Hepatocyte (in vitro differentiated cells): ENCODE data around the gene SLC47A2. TPM values are rescaled to one million over a fixed set of nuclear protein-coding genes. Genes with fewer than 3 reads are reported as not detected.
A peak's percentile ranks its signal among the peaks of the same experiment; 100 is the strongest.

Experiments used
- DNase-seq: peaks from one replicate; pipeline ENCODE4 v3.0.0-alpha.2; 2016; ENCODE audit warnings: low spot score
- H2AFZ ChIP-seq: fragments of 200-600 bp; sonication (generic); 2 replicates; pipeline ENCODE4 v1.6.0; 2016; ENCODE audit warnings: antibody characterized with exemption, mild to moderate bottlenecking
- H3K27ac ChIP-seq: fragments of 200-600 bp; sonication (generic); 2 replicates; pipeline ENCODE4 v1.5.1; 2016; ENCODE audit warnings: mild to moderate bottlenecking
- H3K27me3 ChIP-seq: fragments of 200-600 bp; sonication (generic); 2 replicates; pipeline ENCODE4 v1.6.1; 2016
- H3K36me3 ChIP-seq: fragments of 200-600 bp; sonication (generic); replicated peaks from 2 replicates; pipeline ENCODE4 v1.5.1; 2016; ENCODE audit warnings: low read depth; ENCODE audit not compliant: insufficient read depth
- H3K4me1 ChIP-seq: fragments of 200-600 bp; sonication (generic); 2 replicates; pipeline ENCODE4 v1.5.1; 2016; ENCODE audit warnings: mild to moderate bottlenecking, moderate library complexity; ENCODE audit not compliant: insufficient read depth
- H3K4me2 ChIP-seq: fragments of 200-600 bp; sonication (generic); 2 replicates; pipeline ENCODE4 v1.6.0; 2016
- H3K4me3 ChIP-seq: fragments of 200-600 bp; sonication (generic); 2 replicates; pipeline ENCODE4 v1.5.1; 2016; ENCODE audit warnings: mild to moderate bottlenecking
- H3K79me2 ChIP-seq: fragments of 200-600 bp; sonication (generic); 2 replicates; pipeline ENCODE4 v1.6.0; 2017; ENCODE audit warnings: mild to moderate bottlenecking
- H3K9me2 ChIP-seq: fragments of 200-600 bp; sonication (generic); replicated peaks from 2 replicates; pipeline ENCODE4 v1.6.0; 2017; ENCODE audit warnings: mild to moderate bottlenecking; ENCODE audit not compliant: insufficient read depth
- H3K9me3 ChIP-seq: fragments of 200-600 bp; sonication (generic); 2 replicates; pipeline ENCODE4 v1.5.1; 2016; ENCODE audit warnings: low read depth, mild to moderate bottlenecking
- H4K20me1 ChIP-seq: fragments of 200-600 bp; sonication (generic); 2 replicates; pipeline ENCODE4 v1.6.0; 2016; ENCODE audit warnings: mild to moderate bottlenecking; ENCODE audit not compliant: insufficient read depth, poor library complexity, severe bottlenecking
- EZH2 ChIP-seq: fragments of 200-600 bp; sonication (generic); IDR thresholded peaks from 2 replicates; pipeline ENCODE4 v1.6.1; 2016; ENCODE audit warnings: antibody characterized with exemption, mild to moderate bottlenecking, borderline replicate concordance
- EZH2phosphoT487 ChIP-seq: fragments of 200-600 bp; sonication (generic); IDR thresholded peaks from one replicate; pipeline ENCODE4 v1.6.1; 2018; ENCODE audit warnings: antibody characterized with exemption, mild to moderate bottlenecking, low read depth, moderate library complexity; ENCODE audit not compliant: unreplicated experiment, severe bottlenecking
- WGBS: methylation state at CpG from one replicate; pipeline ENCODE4 v1.1.6; 2016; ENCODE audit warnings: low lambda C conversion rate; ENCODE audit errors: missing lambda C conversion rate; 5-methylcytosine and 5-hydroxymethylcytosine counted together
- polyA plus RNA-seq: library from polyadenylated mRNA; unstranded; fragments of >200 nt; fragmentation: Nextera tagmentation; extraction: Ambion mirVana; gene quantifications from 2 replicates; pipeline ENCODE4 v1.2.1, GENCODE V29; 2016
- total RNA-seq: library from RNA; depleted of rRNA; stranded (reverse); fragments of >200 nt; gene quantifications from 2 replicates; pipeline ENCODE4 v1.2.3, GENCODE V29; 2014
- TF ChIP-seq, protein P1 (sequence below): fragments of 200-600 bp; sonication (generic); IDR thresholded peaks from 2 replicates; pipeline ENCODE4 v1.5.1; 2016; ENCODE audit warnings: antibody characterized with exemption, mild to moderate bottlenecking; ENCODE audit not compliant: poor library complexity

Gene SLC47A2
- total and polyA plus RNA-seq, 2 experiments from 2014 or later, result 0.07 TPM; not detected in 1

GRCh38 chr17:19656336-19656735, 60.0 kb downstream of the SLC47A2 start:
- no peaks in the 10 kb centered on the region for H3K9me2 ChIP-seq
- TF ChIP-seq, protein P1, sequence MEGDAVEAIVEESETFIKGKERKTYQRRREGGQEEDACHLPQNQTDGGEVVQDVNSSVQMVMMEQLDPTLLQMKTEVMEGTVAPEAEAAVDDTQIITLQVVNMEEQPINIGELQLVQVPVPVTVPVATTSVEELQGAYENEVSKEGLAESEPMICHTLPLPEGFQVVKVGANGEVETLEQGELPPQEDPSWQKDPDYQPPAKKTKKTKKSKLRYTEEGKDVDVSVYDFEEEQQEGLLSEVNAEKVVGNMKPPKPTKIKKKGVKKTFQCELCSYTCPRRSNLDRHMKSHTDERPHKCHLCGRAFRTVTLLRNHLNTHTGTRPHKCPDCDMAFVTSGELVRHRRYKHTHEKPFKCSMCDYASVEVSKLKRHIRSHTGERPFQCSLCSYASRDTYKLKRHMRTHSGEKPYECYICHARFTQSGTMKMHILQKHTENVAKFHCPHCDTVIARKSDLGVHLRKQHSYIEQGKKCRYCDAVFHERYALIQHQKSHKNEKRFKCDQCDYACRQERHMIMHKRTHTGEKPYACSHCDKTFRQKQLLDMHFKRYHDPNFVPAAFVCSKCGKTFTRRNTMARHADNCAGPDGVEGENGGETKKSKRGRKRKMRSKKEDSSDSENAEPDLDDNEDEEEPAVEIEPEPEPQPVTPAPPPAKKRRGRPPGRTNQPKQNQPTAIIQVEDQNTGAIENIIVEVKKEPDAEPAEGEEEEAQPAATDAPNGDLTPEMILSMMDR, result no peak
- TF ChIP-seq EZH2phosphoT487 (no peak), EZH2 (no peak)
- no peaks in the 10 kb centered on the region for H3K9me3 ChIP-seq
- no peaks in the 10 kb centered on the region for H4K20me1 ChIP-seq
- DNase-seq, result no peak
- peaks cover 55% of the 10 kb centered on the region for H3K79me2 ChIP-seq
- no peaks in the 10 kb centered on the region for H3K27me3 ChIP-seq
- H3K4me1 ChIP-seq, result peaks cover 19% of the 10 kb centered on the region
- H3K4me3 ChIP-seq, result no peak overlapping the region
- no peak overlapping the region for H2AFZ ChIP-seq
- H3K4me2 ChIP-seq, result no peak overlapping the region
- 83% methylated on average over 4 of the region's 4 CpGs for WGBS
- H3K27ac ChIP-seq, result no peak overlapping the region
- no peaks in the 10 kb centered on the region for H3K36me3 ChIP-seq

DNA sequence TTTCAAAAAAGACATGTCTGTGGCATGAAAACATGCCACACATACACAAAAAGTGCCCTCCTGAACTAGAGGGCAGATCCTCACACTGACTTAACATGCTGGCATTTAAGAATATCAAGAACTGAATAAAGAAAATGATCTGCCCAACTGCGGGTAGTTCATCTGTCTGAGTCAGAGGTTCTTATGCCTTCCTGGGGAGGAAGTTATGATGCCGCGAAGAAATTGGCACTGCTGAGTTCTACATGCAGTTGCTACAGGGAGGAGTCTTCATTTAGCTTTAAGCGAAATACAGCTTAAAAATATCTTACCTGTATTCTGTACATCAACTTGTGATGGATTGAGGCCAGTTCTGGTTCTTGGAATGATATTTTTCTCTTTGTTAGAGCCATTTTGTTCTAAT, 61.5 kb downstream of the SLC47A2 start:
- peaks cover 66% of the 10 kb centered on the region for H3K79me2 ChIP-seq
- no peaks in the 10 kb centered on the region for H4K20me1 ChIP-seq
- no peak overlapping the region for H3K27ac ChIP-seq
- no peak overlapping the region for H3K4me3 ChIP-seq
- peaks cover 26% of the 10 kb centered on the region for H3K4me1 ChIP-seq
- no peaks in the 10 kb centered on the region for H3K36me3 ChIP-seq
- no peaks in the 10 kb centered on the region for H3K9me2 ChIP-seq
- WGBS, result 97% methylated on average over 4 of the region's 4 CpGs
- no peak overlapping the region for H2AFZ ChIP-seq
- H3K9me3 ChIP-seq, result no peaks in the 10 kb centered on the region
- TF ChIP-seq EZH2 (no peak), EZH2phosphoT487 (no peak)
- TF ChIP-seq, protein P1, result no peak
- H3K27me3 ChIP-seq, result no peaks in the 10 kb centered on the region
- DNase-seq, result no peak
- no peak overlapping the region for H3K4me2 ChIP-seq

GRCh38 chr17:19654342-19654886, 62.0 kb downstream of the SLC47A2 start:
- H3K4me3 ChIP-seq, result no peak overlapping the region
- no peaks in the 10 kb centered on the region for H3K9me3 ChIP-seq
- H3K4me2 ChIP-seq, result no peak overlapping the region
- H3K9me2 ChIP-seq, result no peaks in the 10 kb centered on the region
- no peaks in the 10 kb centered on the region for H3K27me3 ChIP-seq
- no peak for DNase-seq
- H3K36me3 ChIP-seq, result no peaks in the 10 kb centered on the region
- no peak overlapping the region for H2AFZ ChIP-seq
- no peak overlapping the region for H3K27ac ChIP-seq
- 97% methylated on average over 22 of the region's 30 CpGs for WGBS
- TF ChIP-seq EZH2phosphoT487, result no peak
- no peak for TF ChIP-seq EZH2
- peaks cover 30% of the 10 kb centered on the region for H3K4me1 ChIP-seq
- H3K79me2 ChIP-seq, result peaks cover 71% of the 10 kb centered on the region
- H4K20me1 ChIP-seq, result no peaks in the 10 kb centered on the region

DNA sequence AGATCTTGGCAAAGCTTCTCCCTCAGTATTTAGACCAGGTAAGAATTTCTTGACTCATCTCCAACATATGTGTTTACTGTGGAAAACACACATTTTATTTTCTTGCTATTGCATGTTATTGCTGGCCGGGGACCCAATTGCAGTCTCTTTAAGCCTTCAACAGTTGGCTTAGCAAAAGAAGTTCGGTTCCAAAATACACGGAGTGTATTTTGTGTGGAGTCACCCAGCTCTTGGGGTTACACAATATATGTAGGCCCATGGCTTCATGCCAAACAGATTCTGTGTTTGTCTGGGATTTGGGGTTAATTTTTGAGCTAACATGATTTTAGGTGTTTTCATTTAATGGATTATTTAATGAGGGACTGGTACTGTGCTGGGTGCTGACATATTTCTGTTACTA, 63.8 kb downstream of the SLC47A2 start:
- Histone ChIP-seq H4K20me1 (no peaks in the 10 kb centered on the region), H3K27me3 (no peaks in the 10 kb centered on the region), H3K27ac (no peak overlapping the region), H3K36me3 (no peaks in the 10 kb centered on the region), H3K9me2 (no peaks in the 10 kb centered on the region), H3K4me2 (peak overlapping the region; percentile 89), H3K9me3 (no peaks in the 10 kb centered on the region), H3K79me2 (peaks cover 66% of the 10 kb centered on the region), H3K4me1 (peaks cover 34% of the 10 kb centered on the region), H3K4me3 (no peak overlapping the region), H2AFZ (no peak overlapping the region)
- DNase-seq, result no peak
- WGBS, result 63% methylated on average over 3 of the region's 3 CpGs
- TF ChIP-seq, protein P1, result no peak
- TF ChIP-seq EZH2phosphoT487 (no peak), EZH2 (no peak)
